Mucosa of descending colon (tissue), 3 donors: ENCODE measurements around the gene COL19A1. TPM values are rescaled to one million over a fixed set of nuclear protein-coding genes. Genes with fewer than 3 reads are reported as not detected.

Experiments
- ATAC-seq: fragments of 200-7000 bp; cut with Tn5 transposase; one replicate; pipeline ENCODE4 v1.9.1; 2020; ENCODE audit warnings: mild to moderate bottlenecking, moderate library complexity
- DNase-seq, 3 donors: peaks; one replicate each; pipeline ENCODE4 v3.0.0-alpha.2; 2020
- H3K36me3 ChIP-seq: fragments of 200-600 bp; one replicate; pipeline ENCODE4 v1.8.0; 2021; ENCODE audit warnings: low read depth, mild to moderate bottlenecking
- H3K4me1 ChIP-seq: fragments of 200-600 bp; one replicate; pipeline ENCODE4 v1.8.0; 2021; ENCODE audit warnings: low read depth, mild to moderate bottlenecking
- H3K4me3 ChIP-seq: fragments of 200-600 bp; one replicate; pipeline ENCODE4 v1.8.0; 2021; ENCODE audit warnings: mild to moderate bottlenecking
- H3K9me3 ChIP-seq: fragments of 200-600 bp; one replicate; pipeline ENCODE4 v1.8.0; 2021; ENCODE audit warnings: mild to moderate bottlenecking
- CTCF ChIP-seq: fragments of 200-600 bp; IDR thresholded peaks from one replicate; pipeline ENCODE4 v1.8.0; 2022; ENCODE audit warnings: antibody characterized with exemption, mild to moderate bottlenecking
- intact Hi-C, 2 donors: fragments of 100-400 bp; cut with DNase I in 1 of 2; cut with micrococcal nuclease in 1 of 2; formaldehyde crosslinking; loops; one replicate each; pipeline versions ENCODE4 v1.11.0 to v1.11.1; 2022; cut with DNase I, micrococcal nuclease
- total RNA-seq, 3 donors: library from RNA; stranded (reverse); fragmentation: NEBNext Ultra II Directional in 2 of 3; extraction: Animal tissue kit (Norgen Biotek cat#: 25700) in 2 of 3; gene quantifications; one replicate each; pipeline versions ENCODE4 v1.2.1 to v1.2.4, GENCODE V29; 2021 to 2023
- donor health status: DM: no; HTN: no; CAD: no; lungs with moderate emphysema.
- donor health status: DM: no; HTN: no; CAD: no.
- donor health status: DM: no; HTN: yes; CAD: no.

The COL19A1 gene
- total RNA-seq, 3 donors from 2014 or later: 0.19 to 0.49 (median 0.24) TPM

- TF ChIP-seq CTCF: no peak
- no peak for ATAC-seq
- intact Hi-C loops: no loop called here
- Histone ChIP-seq H3K9me3 (no peaks in the 10 kb centered on the region), H3K36me3 (no peaks in the 10 kb centered on the region), H3K4me1 (peaks cover 16% of the 10 kb centered on the region), H3K4me3 (no peak overlapping the region)
- no peak for DNase-seq
Observed at GRCh38 chr6:70225055-70225454, 358.7 kb downstream of the COL19A1 start.

GRCh38 chr6:70231311-70231710 is 365.0 kb downstream of the COL19A1 start:
- no peaks in the 10 kb centered on the region for H3K36me3 ChIP-seq
- intact Hi-C loops: no loop called here

GRCh38 chr6:70234561-70235236 is 368.3 kb downstream of the COL19A1 start:
- H3K9me3 ChIP-seq: no peaks in the 10 kb centered on the region
- H3K36me3 ChIP-seq: no peaks in the 10 kb centered on the region
- TF ChIP-seq CTCF: no peak
- DNase-seq (peak in 1 of 3 donors; percentile 23), ATAC-seq (peak; percentile 85)
- no peak overlapping the region for H3K4me3 ChIP-seq
- intact Hi-C loops: no loop called here
- H3K4me1 ChIP-seq: no peaks in the 10 kb centered on the region

More at GRCh38 chr6:70231311-70231710, 365.0 kb downstream of the COL19A1 start:
- no peak overlapping the region for H3K4me3 ChIP-seq
- no peaks in the 10 kb centered on the region for H3K9me3 ChIP-seq
- TF ChIP-seq CTCF: no peak
- no peaks in the 10 kb centered on the region for H3K4me1 ChIP-seq
- DNase-seq (no peak), ATAC-seq (no peak)

- peaks cover 8% of the 10 kb centered on the region for H3K4me1 ChIP-seq
- H3K4me3 ChIP-seq: no peak overlapping the region
- DNase-seq (no peak), ATAC-seq (no peak)
- intact Hi-C loops: no loop called here
- H3K9me3 ChIP-seq: no peaks in the 10 kb centered on the region
- no peaks in the 10 kb centered on the region for H3K36me3 ChIP-seq
- no peak for TF ChIP-seq CTCF
Observed at GRCh38 chr6:70236343-70236742, 370.0 kb downstream of the COL19A1 start.

GRCh38 chr6:70241031-70241430 is 374.7 kb downstream of the COL19A1 start:
- no peaks in the 10 kb centered on the region for H3K36me3 ChIP-seq
- intact Hi-C loops: no loop called here
- ATAC-seq: peak; percentile 77

More at GRCh38 chr6:70241031-70241430, 374.7 kb downstream of the COL19A1 start:
- no peak for TF ChIP-seq CTCF
- peak in 1 of 3 donors; percentile 50 for DNase-seq
- Histone ChIP-seq H3K9me3 (no peaks in the 10 kb centered on the region), H3K4me3 (no peak overlapping the region), H3K4me1 (peaks cover 8% of the 10 kb centered on the region)
